A673 (cell line): ENCODE results near the gene BLTP2.

Source experiments
- EZH2 ChIP-seq: fragments of 200-600 bp; sonication (generic); IDR thresholded peaks from 2 replicates; pipeline ENCODE4 v1.6.1; 2017; ENCODE audit warnings: borderline replicate concordance, low read depth, mild to moderate bottlenecking, mixed read lengths, antibody characterized with exemption, low read length; ENCODE audit not compliant: poor library complexity, severe bottlenecking
- TF ChIP-seq, protein P1 (sequence below): fragments of 300-800, 200-600 bp; sonication (generic); conservative IDR thresholded peaks from 2 replicates; pipeline ENCODE4 v1.5.1; 2017; ENCODE audit warnings: low read depth, mild to moderate bottlenecking, antibody characterized with exemption, low read length, moderate library complexity, mixed read lengths

GRCh38 chr17:28634206-28634865 is 10.6 kb downstream of the BLTP2 start:
- TF ChIP-seq, protein P1, sequence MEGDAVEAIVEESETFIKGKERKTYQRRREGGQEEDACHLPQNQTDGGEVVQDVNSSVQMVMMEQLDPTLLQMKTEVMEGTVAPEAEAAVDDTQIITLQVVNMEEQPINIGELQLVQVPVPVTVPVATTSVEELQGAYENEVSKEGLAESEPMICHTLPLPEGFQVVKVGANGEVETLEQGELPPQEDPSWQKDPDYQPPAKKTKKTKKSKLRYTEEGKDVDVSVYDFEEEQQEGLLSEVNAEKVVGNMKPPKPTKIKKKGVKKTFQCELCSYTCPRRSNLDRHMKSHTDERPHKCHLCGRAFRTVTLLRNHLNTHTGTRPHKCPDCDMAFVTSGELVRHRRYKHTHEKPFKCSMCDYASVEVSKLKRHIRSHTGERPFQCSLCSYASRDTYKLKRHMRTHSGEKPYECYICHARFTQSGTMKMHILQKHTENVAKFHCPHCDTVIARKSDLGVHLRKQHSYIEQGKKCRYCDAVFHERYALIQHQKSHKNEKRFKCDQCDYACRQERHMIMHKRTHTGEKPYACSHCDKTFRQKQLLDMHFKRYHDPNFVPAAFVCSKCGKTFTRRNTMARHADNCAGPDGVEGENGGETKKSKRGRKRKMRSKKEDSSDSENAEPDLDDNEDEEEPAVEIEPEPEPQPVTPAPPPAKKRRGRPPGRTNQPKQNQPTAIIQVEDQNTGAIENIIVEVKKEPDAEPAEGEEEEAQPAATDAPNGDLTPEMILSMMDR = no peak
- TF ChIP-seq EZH2 = no peak
